ENCODE measurements around the gene NEDD4L.

NEDD4L gene

DNA sequence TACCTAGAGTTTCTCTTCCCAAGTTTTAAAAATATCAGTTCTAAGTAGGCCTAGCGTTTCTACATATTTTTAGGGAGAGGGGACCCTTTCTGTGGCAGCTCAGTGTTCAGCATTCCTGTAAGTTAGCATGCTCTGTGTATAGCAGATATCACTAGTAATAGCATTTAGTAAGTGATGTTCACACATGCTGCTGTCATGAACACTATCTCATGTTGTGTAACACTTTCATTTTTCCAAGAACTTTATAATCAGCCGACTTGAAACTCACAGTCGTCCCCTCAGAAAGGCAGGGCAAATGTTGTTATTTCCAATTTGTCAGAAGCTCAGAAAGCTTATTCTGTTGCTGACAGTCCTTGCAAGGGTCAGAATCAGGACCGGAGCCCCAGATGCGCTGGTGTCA lies 317.2 kb downstream of the NEDD4L start:
- H3K79me2 ChIP-seq (ENCODE audit: insufficient read depth, low read length), result no peaks in the 10 kb centered on the region
- H2AFZ ChIP-seq (ENCODE audit: low read depth, low read length, severe bottlenecking), result no peak overlapping the region
- H3F3A ChIP-seq (ENCODE audit: insufficient read depth), result no peaks in the 10 kb centered on the region
- H3K27ac ChIP-seq (ENCODE audit: low read depth, low read length), result no peak overlapping the region
- no peaks in the 10 kb centered on the region for H3K36me3 ChIP-seq (ENCODE audit: low read length)
- H4K20me1 ChIP-seq (ENCODE audit: low read depth, low read length), result no peaks in the 10 kb centered on the region
- TF ChIP-seq EZH2phosphoT487 (conservative IDR thresholded peaks at IDR 0.05; ENCODE audit: low read length), result no peak
- TF ChIP-seq, protein P1, sequence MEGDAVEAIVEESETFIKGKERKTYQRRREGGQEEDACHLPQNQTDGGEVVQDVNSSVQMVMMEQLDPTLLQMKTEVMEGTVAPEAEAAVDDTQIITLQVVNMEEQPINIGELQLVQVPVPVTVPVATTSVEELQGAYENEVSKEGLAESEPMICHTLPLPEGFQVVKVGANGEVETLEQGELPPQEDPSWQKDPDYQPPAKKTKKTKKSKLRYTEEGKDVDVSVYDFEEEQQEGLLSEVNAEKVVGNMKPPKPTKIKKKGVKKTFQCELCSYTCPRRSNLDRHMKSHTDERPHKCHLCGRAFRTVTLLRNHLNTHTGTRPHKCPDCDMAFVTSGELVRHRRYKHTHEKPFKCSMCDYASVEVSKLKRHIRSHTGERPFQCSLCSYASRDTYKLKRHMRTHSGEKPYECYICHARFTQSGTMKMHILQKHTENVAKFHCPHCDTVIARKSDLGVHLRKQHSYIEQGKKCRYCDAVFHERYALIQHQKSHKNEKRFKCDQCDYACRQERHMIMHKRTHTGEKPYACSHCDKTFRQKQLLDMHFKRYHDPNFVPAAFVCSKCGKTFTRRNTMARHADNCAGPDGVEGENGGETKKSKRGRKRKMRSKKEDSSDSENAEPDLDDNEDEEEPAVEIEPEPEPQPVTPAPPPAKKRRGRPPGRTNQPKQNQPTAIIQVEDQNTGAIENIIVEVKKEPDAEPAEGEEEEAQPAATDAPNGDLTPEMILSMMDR (IDR thresholded peaks at IDR 0.05; ENCODE audit: insufficient read depth, low read length, poor library complexity, severe bottlenecking), result no peak
- H3K27me3 ChIP-seq (ENCODE audit: low read length), result no peaks in the 10 kb centered on the region
- no peaks in the 10 kb centered on the region for H3K9me3 ChIP-seq (ENCODE audit: insufficient read depth, low read length)
- H3K9me2 ChIP-seq (replicated peaks; ENCODE audit: insufficient read depth, low read length), result no peaks in the 10 kb centered on the region
- H3K4me3 ChIP-seq (ENCODE audit: insufficient read depth, low read length, poor library complexity, severe bottlenecking), result no peak overlapping the region
- no peak overlapping the region for H3K4me2 ChIP-seq (ENCODE audit: low read depth, low read length, poor library complexity, severe bottlenecking)
- H3K9ac ChIP-seq (ENCODE audit: low read length), result no peak overlapping the region

DNA sequence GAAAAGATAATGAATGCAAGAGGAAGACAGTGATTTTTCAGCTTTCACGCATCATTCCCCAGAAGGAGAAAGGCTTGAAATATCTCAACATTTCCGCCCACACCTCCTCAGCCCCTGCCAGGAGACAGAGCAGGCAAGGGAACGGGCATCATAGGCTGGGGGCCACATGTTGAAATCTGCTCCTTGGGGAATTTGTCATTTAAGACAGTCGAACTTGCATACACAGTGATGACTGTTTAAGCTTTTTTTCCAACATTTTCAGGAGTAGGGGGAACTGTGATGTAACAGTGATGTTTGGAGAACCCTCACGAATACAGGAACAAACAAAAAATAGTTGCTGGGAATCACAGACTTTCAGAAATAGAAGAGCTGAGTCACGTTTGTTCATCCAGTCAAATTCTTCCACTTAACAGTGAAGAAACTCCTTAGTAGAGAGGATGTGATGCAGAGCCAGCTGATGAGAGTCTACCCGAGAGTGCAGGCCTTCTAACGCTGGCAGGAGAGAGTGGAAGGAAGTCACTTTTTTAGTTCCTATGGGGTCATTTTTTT lies 318.1 kb downstream of the NEDD4L start:
- no peak overlapping the region for H3K4me3 ChIP-seq (ENCODE audit: insufficient read depth, low read length, poor library complexity, severe bottlenecking)
- no peaks in the 10 kb centered on the region for H3K27me3 ChIP-seq (ENCODE audit: low read length)
- H3K9me2 ChIP-seq (replicated peaks; ENCODE audit: insufficient read depth, low read length), result no peaks in the 10 kb centered on the region
- H3F3A ChIP-seq (ENCODE audit: insufficient read depth), result no peaks in the 10 kb centered on the region
- TF ChIP-seq, protein P1 (IDR thresholded peaks at IDR 0.05; ENCODE audit: insufficient read depth, low read length, poor library complexity, severe bottlenecking), result no peak
- TF ChIP-seq EZH2phosphoT487 (conservative IDR thresholded peaks at IDR 0.05; ENCODE audit: low read length), result no peak
- no peaks in the 10 kb centered on the region for H3K9me3 ChIP-seq (ENCODE audit: insufficient read depth, low read length)
- H3K27ac ChIP-seq (ENCODE audit: low read depth, low read length), result no peak overlapping the region
- no peak overlapping the region for H2AFZ ChIP-seq (ENCODE audit: low read depth, low read length, severe bottlenecking)
- no peaks in the 10 kb centered on the region for H4K20me1 ChIP-seq (ENCODE audit: low read depth, low read length)
- no peaks in the 10 kb centered on the region for H3K36me3 ChIP-seq (ENCODE audit: low read length)
- no peak overlapping the region for H3K9ac ChIP-seq (ENCODE audit: low read length)
- no peak overlapping the region for H3K4me2 ChIP-seq (ENCODE audit: low read depth, low read length, poor library complexity, severe bottlenecking)
- no peaks in the 10 kb centered on the region for H3K79me2 ChIP-seq (ENCODE audit: insufficient read depth, low read length)

DNA sequence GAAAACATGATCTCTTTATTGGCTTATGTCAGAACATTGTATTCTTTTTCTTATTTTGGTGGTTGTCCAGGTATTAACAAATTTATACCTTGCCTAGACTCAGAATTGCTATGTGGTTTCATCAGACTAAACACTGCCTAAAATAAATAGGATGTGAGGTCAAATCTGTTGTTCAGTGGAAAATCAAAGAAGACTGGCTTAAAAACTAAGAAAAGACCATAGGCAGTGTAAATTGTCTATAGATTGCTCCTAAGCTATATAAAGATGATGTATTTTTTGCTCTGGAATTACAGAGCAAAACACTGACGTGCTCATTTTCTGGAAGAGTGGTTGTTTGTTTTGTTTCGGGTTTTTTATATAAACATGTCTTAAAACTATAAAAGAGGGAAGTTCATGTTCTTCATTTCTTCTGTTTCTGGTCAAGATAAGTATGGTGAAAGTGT lies 318.8 kb downstream of the NEDD4L start:
- Histone ChIP-seq H3K79me2 (ENCODE audit: insufficient read depth, low read length) (no peaks in the 10 kb centered on the region), H3K27me3 (ENCODE audit: low read length) (no peaks in the 10 kb centered on the region), H3K9ac (ENCODE audit: low read length) (no peak overlapping the region), H3K4me3 (ENCODE audit: insufficient read depth, low read length, poor library complexity, severe bottlenecking) (no peak overlapping the region), H2AFZ (ENCODE audit: low read depth, low read length, severe bottlenecking) (no peak overlapping the region), H3F3A (ENCODE audit: insufficient read depth) (no peaks in the 10 kb centered on the region), H3K4me2 (ENCODE audit: low read depth, low read length, poor library complexity, severe bottlenecking) (no peak overlapping the region), H3K27ac (ENCODE audit: low read depth, low read length) (no peak overlapping the region), H4K20me1 (ENCODE audit: low read depth, low read length) (no peaks in the 10 kb centered on the region), H3K9me3 (ENCODE audit: insufficient read depth, low read length) (no peaks in the 10 kb centered on the region), H3K36me3 (ENCODE audit: low read length) (no peaks in the 10 kb centered on the region), H3K9me2 (replicated peaks; ENCODE audit: insufficient read depth, low read length) (no peaks in the 10 kb centered on the region)
- TF ChIP-seq, protein P1 (IDR thresholded peaks at IDR 0.05; ENCODE audit: insufficient read depth, low read length, poor library complexity, severe bottlenecking), result no peak
- TF ChIP-seq EZH2phosphoT487 (conservative IDR thresholded peaks at IDR 0.05; ENCODE audit: low read length), result no peak
